ENCODE data around the gene MCF2L2. TPM values are rescaled to one million over a fixed set of nuclear protein-coding genes. Genes with fewer than 3 reads are reported as not detected.

MCF2L2 gene
- total and polyA plus RNA-seq, 2 experiments from 2014 or later, result 6.7 to 14.6 TPM

GRCh38 chr3:183442994-183443393 lies 14.6 kb upstream of the MCF2L2 start:
- H3K4me3 ChIP-seq, result no peak overlapping the region
- no peak overlapping the region for H3K4me2 ChIP-seq
- no peak overlapping the region for H3K27ac ChIP-seq (ENCODE audit: low read depth)
- peaks cover 11% of the 10 kb centered on the region; the same call in 1 of the 2 replicates for H3K36me3 ChIP-seq (ENCODE audit: insufficient read depth)
- Mint-ChIP-seq H3K9me3 (peaks cover 25% of the 10 kb centered on the region), H3K4me3 (no peak overlapping the region), H3K4me1 (peaks cover 9% of the 10 kb centered on the region), H3K36me3 (ENCODE audit: low read depth) (peaks cover 11% of the 10 kb centered on the region), H3K27me3 (ENCODE audit: insufficient read depth, low read depth, poor library complexity) (peaks cover 2% of the 10 kb centered on the region), H3K27ac (no peak overlapping the region)
- H3K4me1 ChIP-seq (ENCODE audit: insufficient read depth), result peaks cover 14% of the 10 kb centered on the region; the same call in 1 of the 2 replicates
- no peak for DNase-seq (ENCODE audit: low spot score)
- H3K79me2 ChIP-seq (replicated peaks; ENCODE audit: insufficient read depth), result peaks cover 2% of the 10 kb centered on the region
- no peaks in the 10 kb centered on the region for H4K20me1 ChIP-seq (replicated peaks; ENCODE audit: insufficient read depth)
- H3K27me3 ChIP-seq (ENCODE audit: insufficient read depth), result no peaks in the 10 kb centered on the region
- H3F3A ChIP-seq (replicated peaks; ENCODE audit: low read depth), result peaks cover 3% of the 10 kb centered on the region; the same call in 1 of the 2 replicates
- no peaks in the 10 kb centered on the region for H3K9me2 ChIP-seq (ENCODE audit: insufficient read depth)
- H2AFZ ChIP-seq, result no peak overlapping the region
- TF ChIP-seq ZNF331 (CRISPR knock-in tag; IDR thresholded peaks at IDR 0.05; ENCODE audit: low read depth), result no peak
- no peak for TF ChIP-seq CREB1 (CRISPR knock-in tag; IDR thresholded peaks at IDR 0.05; ENCODE audit: low read depth)
- no peak for TF ChIP-seq STAT1 (IDR thresholded peaks at IDR 0.05; ENCODE audit: unreplicated experiment)
- no peak for TF ChIP-seq JUNB (IDR thresholded peaks at IDR 0.05; ENCODE audit: unreplicated experiment)
- TF ChIP-seq POLR2AphosphoS5 (IDR thresholded peaks at IDR 0.05; ENCODE audit: low read depth), result no peak
- TF ChIP-seq NANOG (IDR thresholded peaks at IDR 0.05; ENCODE audit: borderline replicate concordance), result no peak
- TF ChIP-seq EZH2phosphoT487 (IDR thresholded peaks at IDR 0.05; ENCODE audit: unreplicated experiment), result no peak
- TF ChIP-seq, protein P1, sequence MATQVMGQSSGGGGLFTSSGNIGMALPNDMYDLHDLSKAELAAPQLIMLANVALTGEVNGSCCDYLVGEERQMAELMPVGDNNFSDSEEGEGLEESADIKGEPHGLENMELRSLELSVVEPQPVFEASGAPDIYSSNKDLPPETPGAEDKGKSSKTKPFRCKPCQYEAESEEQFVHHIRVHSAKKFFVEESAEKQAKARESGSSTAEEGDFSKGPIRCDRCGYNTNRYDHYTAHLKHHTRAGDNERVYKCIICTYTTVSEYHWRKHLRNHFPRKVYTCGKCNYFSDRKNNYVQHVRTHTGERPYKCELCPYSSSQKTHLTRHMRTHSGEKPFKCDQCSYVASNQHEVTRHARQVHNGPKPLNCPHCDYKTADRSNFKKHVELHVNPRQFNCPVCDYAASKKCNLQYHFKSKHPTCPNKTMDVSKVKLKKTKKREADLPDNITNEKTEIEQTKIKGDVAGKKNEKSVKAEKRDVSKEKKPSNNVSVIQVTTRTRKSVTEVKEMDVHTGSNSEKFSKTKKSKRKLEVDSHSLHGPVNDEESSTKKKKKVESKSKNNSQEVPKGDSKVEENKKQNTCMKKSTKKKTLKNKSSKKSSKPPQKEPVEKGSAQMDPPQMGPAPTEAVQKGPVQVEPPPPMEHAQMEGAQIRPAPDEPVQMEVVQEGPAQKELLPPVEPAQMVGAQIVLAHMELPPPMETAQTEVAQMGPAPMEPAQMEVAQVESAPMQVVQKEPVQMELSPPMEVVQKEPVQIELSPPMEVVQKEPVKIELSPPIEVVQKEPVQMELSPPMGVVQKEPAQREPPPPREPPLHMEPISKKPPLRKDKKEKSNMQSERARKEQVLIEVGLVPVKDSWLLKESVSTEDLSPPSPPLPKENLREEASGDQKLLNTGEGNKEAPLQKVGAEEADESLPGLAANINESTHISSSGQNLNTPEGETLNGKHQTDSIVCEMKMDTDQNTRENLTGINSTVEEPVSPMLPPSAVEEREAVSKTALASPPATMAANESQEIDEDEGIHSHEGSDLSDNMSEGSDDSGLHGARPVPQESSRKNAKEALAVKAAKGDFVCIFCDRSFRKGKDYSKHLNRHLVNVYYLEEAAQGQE (IDR thresholded peaks at IDR 0.05; ENCODE audit: unreplicated experiment), result no peak
- TF ChIP-seq ZNF114 (CRISPR knock-in tag; IDR thresholded peaks at IDR 0.05), result no peak
- TF ChIP-seq EZH2 (IDR thresholded peaks at IDR 0.05; ENCODE audit: low read depth, unreplicated experiment), result no peak
- TF ChIP-seq ZNF462 (CRISPR knock-in tag; IDR thresholded peaks at IDR 0.05), result no peak
- TF ChIP-seq, protein P2, sequence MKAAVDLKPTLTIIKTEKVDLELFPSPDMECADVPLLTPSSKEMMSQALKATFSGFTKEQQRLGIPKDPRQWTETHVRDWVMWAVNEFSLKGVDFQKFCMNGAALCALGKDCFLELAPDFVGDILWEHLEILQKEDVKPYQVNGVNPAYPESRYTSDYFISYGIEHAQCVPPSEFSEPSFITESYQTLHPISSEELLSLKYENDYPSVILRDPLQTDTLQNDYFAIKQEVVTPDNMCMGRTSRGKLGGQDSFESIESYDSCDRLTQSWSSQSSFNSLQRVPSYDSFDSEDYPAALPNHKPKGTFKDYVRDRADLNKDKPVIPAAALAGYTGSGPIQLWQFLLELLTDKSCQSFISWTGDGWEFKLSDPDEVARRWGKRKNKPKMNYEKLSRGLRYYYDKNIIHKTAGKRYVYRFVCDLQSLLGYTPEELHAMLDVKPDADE (IDR thresholded peaks at IDR 0.05), result no peak
- no peak for TF ChIP-seq CTCF (conservative IDR thresholded peaks at IDR 0.05; ENCODE audit: low read depth in 2 of 2)
- ATAC-seq, result no peak

Measured in GM23338 (cell line).